Central memory CD8-positive, alpha-beta T cell (primary cell): ENCODE data around the gene LIMK1.
"Not testable (repeated sequence)": the region's sequence is repeated elsewhere in the genome, so short reads cannot be mapped to it uniquely, and the experiment has no call there.

Experiments
- ATAC-seq: fragments of 150-1000 bp; cut with Tn5 transposase; replicated peaks from 2 replicates; pipeline ENCODE4 v1.10.0; 2022; ENCODE audit warnings: mild to moderate bottlenecking, moderate FRiP score, moderate number of reproducible peaks; ENCODE audit not compliant: poor library complexity, severe bottlenecking; ENCODE audit errors: extremely low read depth
- DNase-seq, 2 donors: peaks; one replicate each; pipeline ENCODE4 v3.0.0; 2021; ENCODE audit warnings: low spot score in 2 of 2
- H3K27ac Mint-ChIP-seq: one replicate; pipeline ENCODE4 v1.8.0; 2022; ENCODE audit warnings: low read depth, mild to moderate bottlenecking, moderate library complexity, mixed read lengths
- H3K27me3 Mint-ChIP-seq: one replicate; pipeline ENCODE4 v1.8.0; 2022; ENCODE audit warnings: mixed read lengths
- H3K36me3 Mint-ChIP-seq: one replicate; pipeline ENCODE4 v1.8.0; 2022; ENCODE audit warnings: mild to moderate bottlenecking, moderate library complexity, mixed read lengths; ENCODE audit not compliant: insufficient read depth
- H3K4me1 Mint-ChIP-seq: one replicate; pipeline ENCODE4 v1.8.0; 2022; ENCODE audit warnings: mixed read lengths
- H3K4me3 Mint-ChIP-seq: one replicate; pipeline ENCODE4 v1.8.0; 2022; ENCODE audit warnings: mild to moderate bottlenecking, moderate library complexity, mixed read lengths
- H3K9me3 Mint-ChIP-seq: one replicate; pipeline ENCODE4 v1.8.0; 2022; ENCODE audit warnings: mixed read lengths

The LIMK1 gene

GRCh38 chr7:74099031-74099430 lies 15.4 kb downstream of the LIMK1 start:
- no peak for DNase-seq
- Mint-ChIP-seq H3K4me3 (no peak overlapping the region), H3K9me3 (no peaks in the 10 kb centered on the region), H3K27me3 (no peaks in the 10 kb centered on the region), H3K4me1 (peaks cover 7% of the 10 kb centered on the region), H3K36me3 (peaks cover 17% of the 10 kb centered on the region), H3K27ac (no peak overlapping the region)
- ATAC-seq, result no peak

GRCh38 chr7:74101061-74101681 lies 17.6 kb downstream of the LIMK1 start:
- no peaks in the 10 kb centered on the region for H3K27me3 Mint-ChIP-seq
- H3K27ac Mint-ChIP-seq, result no peak overlapping the region
- H3K4me1 Mint-ChIP-seq, result no peaks in the 10 kb centered on the region
- no peak for ATAC-seq
- H3K4me3 Mint-ChIP-seq, result no peak overlapping the region
- H3K36me3 Mint-ChIP-seq, result peaks cover 17% of the 10 kb centered on the region
- DNase-seq, result no peak
- H3K9me3 Mint-ChIP-seq, result no peaks in the 10 kb centered on the region

GRCh38 chr7:74103219-74103772 lies 19.7 kb downstream of the LIMK1 start:
- Mint-ChIP-seq H3K4me3 (no peak overlapping the region), H3K4me1 (no peaks in the 10 kb centered on the region), H3K36me3 (peaks cover 22% of the 10 kb centered on the region), H3K27me3 (no peaks in the 10 kb centered on the region), H3K27ac (no peak overlapping the region), H3K9me3 (no peaks in the 10 kb centered on the region)
- DNase-seq (no peak), ATAC-seq (no peak)

GRCh38 chr7:74104702-74105101 lies 21.1 kb downstream of the LIMK1 start:
- H3K9me3 Mint-ChIP-seq, result no peaks in the 10 kb centered on the region
- ATAC-seq (no peak), DNase-seq (no peak)
- H3K4me1 Mint-ChIP-seq, result no peaks in the 10 kb centered on the region
- no peak overlapping the region for H3K4me3 Mint-ChIP-seq
- H3K27ac Mint-ChIP-seq, result no peak overlapping the region
- no peaks in the 10 kb centered on the region for H3K27me3 Mint-ChIP-seq
- H3K36me3 Mint-ChIP-seq, result peaks cover 22% of the 10 kb centered on the region

- Mint-ChIP-seq H3K27me3 (no peaks in the 10 kb centered on the region), H3K36me3 (peaks cover 25% of the 10 kb centered on the region), H3K27ac (no peak overlapping the region), H3K9me3 (no peaks in the 10 kb centered on the region), H3K4me3 (no peak overlapping the region), H3K4me1 (no peaks in the 10 kb centered on the region)
- no peak for ATAC-seq
- no peak for DNase-seq
Measured at GRCh38 chr7:74105992-74106391, 22.4 kb downstream of the LIMK1 start.

- Mint-ChIP-seq H3K4me1 (no peaks in the 10 kb centered on the region), H3K27me3 (no peaks in the 10 kb centered on the region), H3K27ac (no peak overlapping the region), H3K9me3 (no peaks in the 10 kb centered on the region), H3K4me3 (no peak overlapping the region), H3K36me3 (peaks cover 32% of the 10 kb centered on the region)
- no peak for DNase-seq
- ATAC-seq, result no peak
Measured at GRCh38 chr7:74106846-74107245, 23.2 kb downstream of the LIMK1 start.

- H3K4me1 Mint-ChIP-seq, result no peaks in the 10 kb centered on the region
- peaks cover 35% of the 10 kb centered on the region for H3K36me3 Mint-ChIP-seq
- H3K27ac Mint-ChIP-seq, result no peak overlapping the region
- ATAC-seq (no peak), DNase-seq (no peak)
- no peaks in the 10 kb centered on the region for H3K27me3 Mint-ChIP-seq
- H3K4me3 Mint-ChIP-seq, result no peak overlapping the region
- no peaks in the 10 kb centered on the region for H3K9me3 Mint-ChIP-seq
Measured at GRCh38 chr7:74115326-74115725, 31.7 kb downstream of the LIMK1 start.

- Mint-ChIP-seq H3K4me3 (no peak overlapping the region), H3K27me3 (no peaks in the 10 kb centered on the region), H3K4me1 (no peaks in the 10 kb centered on the region), H3K9me3 (no peaks in the 10 kb centered on the region), H3K27ac (no peak overlapping the region), H3K36me3 (peaks cover 29% of the 10 kb centered on the region)
- no peak for DNase-seq
- ATAC-seq, result no peak
Measured at GRCh38 chr7:74116356-74116755, 32.8 kb downstream of the LIMK1 start.

- Mint-ChIP-seq H3K36me3 (peaks cover 28% of the 10 kb centered on the region), H3K4me1 (no peaks in the 10 kb centered on the region), H3K27ac (no peak overlapping the region), H3K27me3 (no peaks in the 10 kb centered on the region), H3K4me3 (no peak overlapping the region), H3K9me3 (no peaks in the 10 kb centered on the region)
- DNase-seq, result no peak
- no peak for ATAC-seq
Measured at GRCh38 chr7:74119831-74120230, 36.2 kb downstream of the LIMK1 start.

GRCh38 chr7:74121401-74122249 lies 38.0 kb downstream of the LIMK1 start:
- Mint-ChIP-seq H3K27me3 (no peaks in the 10 kb centered on the region), H3K4me3 (no peak overlapping the region), H3K9me3 (no peaks in the 10 kb centered on the region), H3K4me1 (no peaks in the 10 kb centered on the region), H3K36me3 (peaks cover 26% of the 10 kb centered on the region), H3K27ac (no peak overlapping the region)
- ATAC-seq, result no peak
- no peak for DNase-seq

- H3K9me3 Mint-ChIP-seq, H3K27me3 Mint-ChIP-seq, H3K4me1 Mint-ChIP-seq, DNase-seq, H3K4me3 Mint-ChIP-seq, H3K27ac Mint-ChIP-seq, ATAC-seq: not testable (repeated sequence)
- H3K36me3 Mint-ChIP-seq, result peaks cover 22% of the 10 kb centered on the region
Measured at GRCh38 chr7:74123892-74124291, 40.3 kb downstream of the LIMK1 start.

- no peak overlapping the region for H3K4me3 Mint-ChIP-seq
- no peaks in the 10 kb centered on the region for H3K9me3 Mint-ChIP-seq
- no peaks in the 10 kb centered on the region for H3K4me1 Mint-ChIP-seq
- no peak for DNase-seq
- no peak for ATAC-seq
- H3K36me3 Mint-ChIP-seq, result peaks cover 11% of the 10 kb centered on the region
- no peaks in the 10 kb centered on the region for H3K27me3 Mint-ChIP-seq
- H3K27ac Mint-ChIP-seq, result no peak overlapping the region
Measured at GRCh38 chr7:74126220-74126880, 42.7 kb downstream of the LIMK1 start.
